Measurements from ENCODE around the gene TBL1X.
"Not testable (repeated sequence)": the region's sequence is repeated elsewhere in the genome, so short reads cannot be mapped to it uniquely, and the experiment has no call there.

The TBL1X gene

GRCh38 chrX:9765737-9766097 lies 300.9 kb downstream of the TBL1X start, which contains the start of gene GPR143:
Gene GPR143 (minus strand): TSS chrX:9765847. CDS start chrX:9765817, 30 bp downstream.
- no peak for DNase-seq (ENCODE audit: low spot score)

GRCh38 chrX:9767375-9767774 lies 302.5 kb downstream of the TBL1X start:
- no peak for DNase-seq (ENCODE audit: low spot score)

- not testable (repeated sequence) for DNase-seq (ENCODE audit: low spot score)
Measured at GRCh38 chrX:9768321-9768839, 303.5 kb downstream of the TBL1X start.

GRCh38 chrX:9770319-9770718 lies 305.5 kb downstream of the TBL1X start:
- DNase-seq (ENCODE audit: low spot score), result no peak

- no peak for DNase-seq (ENCODE audit: low spot score)
Measured at GRCh38 chrX:9772943-9773342, 308.1 kb downstream of the TBL1X start.

- DNase-seq (ENCODE audit: low spot score), result no peak
Measured at GRCh38 chrX:9775930-9776329, 311.1 kb downstream of the TBL1X start.

- DNase-seq (ENCODE audit: low spot score), result no peak
Measured at GRCh38 chrX:9781941-9782340, 317.1 kb downstream of the TBL1X start.

- no peak for DNase-seq (ENCODE audit: low spot score)
Measured at GRCh38 chrX:9784332-9784731, 319.5 kb downstream of the TBL1X start.

GRCh38 chrX:9785254-9785943 lies 320.5 kb downstream of the TBL1X start:
- DNase-seq (ENCODE audit: low spot score), result no peak

- DNase-seq (ENCODE audit: low spot score), result no peak
Measured at GRCh38 chrX:9785944-9786797, 321.3 kb downstream of the TBL1X start, which contains the start of gene SHROOM2. Gene SHROOM2 (plus strand): TSS chrX:9786429. CDS start chrX:9786546, 117 bp downstream.

GRCh38 chrX:9786798-9787635 lies 322.2 kb downstream of the TBL1X start:
- DNase-seq (ENCODE audit: low spot score), result no peak

- DNase-seq (ENCODE audit: low spot score), result no peak
Measured at GRCh38 chrX:9788911-9789310, 324.1 kb downstream of the TBL1X start.

- no peak for DNase-seq (ENCODE audit: low spot score)
Measured at GRCh38 chrX:9789555-9789954, 324.7 kb downstream of the TBL1X start.

Data from hepatic stellate cell (primary cell).